A549 (cell line): ENCODE results near the gene EGFL7. TPM values are rescaled to one million over a fixed set of nuclear protein-coding genes. Genes with fewer than 3 reads are reported as not detected.
A peak's percentile ranks its signal among the peaks of the same experiment; 100 is the strongest.

Source experiments
- ATAC-seq, 2 experiments: fragments of 200-7000 bp in 1 of 2; fragments of >200 bp in 1 of 2; cut with Nextera tagmentation in 1 of 2; cut with Tn5 transposase in 1 of 2; 3 replicates each; pipeline versions ENCODE4 v1.8.0 to v1.9.1; 2018 to 2020; ENCODE audit warnings: mild to moderate bottlenecking in 1 of 2, moderate library complexity in 1 of 2
- CTCF ChIA-PET: fragments of 300-600 bp; sonication (Branson Sonifier 250); formaldehyde crosslinking; extraction: SDS; loops from one replicate; lab custom pipeline; 2021; ENCODE audit warnings: antibody characterized with exemption, inconsistent platforms; lab: Yijun Ruan, JAX
- POLR2A ChIA-PET: fragments of 350-600 bp; formaldehyde crosslinking; extraction: SDS; loops from one replicate; lab custom pipeline; 2021; ENCODE audit warnings: antibody characterized with exemption, inconsistent platforms; lab: Yijun Ruan, JAX
- DNase-seq, 2 experiments: peaks; one replicate each; pipeline versions ENCODE4 v3.0.0 to v3.0.0-alpha.2; 2011 to 2016; ENCODE audit warnings: low read depth in 1 of 2, low spot score in 1 of 2
- FAIRE-seq: peaks from 2 replicates; lab custom pipeline; 2011; peaks lifted over from hg19 to GRCh38; lab: Jason Lieb, UNC
- H3K27ac ChIP-seq, 2 experiments: fragments of >200 bp; sonication (Bioruptor Twin); formaldehyde crosslinking; 3 replicates each; pipeline ENCODE4 v1.5.1; 2016 to 2017
- H3K4me1 ChIP-seq: fragments of >200 bp; sonication (Bioruptor Twin); formaldehyde crosslinking; 3 replicates; pipeline ENCODE4 v1.6.1; 2016
- H3K4me2 ChIP-seq: fragments of >200 bp; sonication (Bioruptor Twin); formaldehyde crosslinking; 3 replicates; pipeline ENCODE4 v1.6.1; 2016
- H3K4me3 ChIP-seq: fragments of >200 bp; sonication (Bioruptor Twin); formaldehyde crosslinking; 3 replicates; pipeline ENCODE4 v1.5.1; 2016
- H3K9me3 ChIP-seq: fragments of >200 bp; sonication (Bioruptor Twin); formaldehyde crosslinking; 3 replicates; pipeline ENCODE4 v1.6.1; 2016
- CBX8 ChIP-seq: fragments of 200-600 bp; sonication (generic); IDR thresholded peaks from 2 replicates; pipeline ENCODE4 v1.6.1; 2016
- CEBPB ChIP-seq, 2 experiments: fragments of >200 bp in 1 of 2; sonication (Bioruptor Twin) in 1 of 2; formaldehyde crosslinking in 1 of 2; IDR thresholded peaks; 2 replicates each; pipeline ENCODE4 v1.6.1; 2012 to 2016
- FOSL2 ChIP-seq, 2 experiments: fragments of 450-650 bp in 1 of 2; fragments of >200 bp in 1 of 2; sonication (Bioruptor Twin) in 1 of 2; formaldehyde crosslinking; IDR thresholded peaks; 2 replicates each; pipeline versions ENCODE4 v1.5.0 to v1.6.1; 2016 to 2020; ENCODE audit warnings: mild to moderate bottlenecking in 1 of 2, moderate library complexity in 1 of 2
- FOXS1 ChIP-seq: fragments of 250-450 bp; sonication (Bioruptor Pico); IDR thresholded peaks from 2 replicates; pipeline ENCODE4 v1.5.0; 2020; ENCODE audit warnings: mild to moderate bottlenecking, moderate library complexity
- HDAC2 ChIP-seq: fragments of 200-600 bp; sonication (generic); IDR thresholded peaks from 2 replicates; pipeline ENCODE4 v1.6.1; 2016
- MYC ChIP-seq: IDR thresholded peaks from 2 replicates; pipeline ENCODE4 v1.6.1; 2012; ENCODE audit warnings: mild to moderate bottlenecking, inconsistent platforms, low read length, improper control_type of control experiment, borderline replicate concordance
- PHF8 ChIP-seq: fragments of 200-600 bp; sonication (generic); IDR thresholded peaks from 2 replicates; pipeline ENCODE4 v1.6.1; 2016; ENCODE audit warnings: low read depth, mild to moderate bottlenecking, antibody characterized with exemption, moderate library complexity, borderline replicate concordance
- POLR2A ChIP-seq: IDR thresholded peaks from 2 replicates; pipeline ENCODE4 v1.6.1; 2012; ENCODE audit warnings: mild to moderate bottlenecking, low read length
- POLR2AphosphoS2 ChIP-seq: conservative IDR thresholded peaks from 2 replicates; pipeline ENCODE4 v1.6.1; 2012; ENCODE audit warnings: low read length, improper control_type of control experiment, inconsistent platforms
- RARB ChIP-seq: fragments of 250-450 bp; sonication (Bioruptor Pico); IDR thresholded peaks from 2 replicates; pipeline ENCODE4 v1.8.0; 2021; ENCODE audit warnings: mild to moderate bottlenecking, moderate library complexity
- TP53 ChIP-seq: fragments of 250-450 bp; sonication (Bioruptor Pico); IDR thresholded peaks from 2 replicates; pipeline ENCODE4 v1.5.0; 2021; ENCODE audit warnings: mild to moderate bottlenecking, moderate library complexity
- ZC3H11A ChIP-seq: fragments of 450-650 bp; IDR thresholded peaks from 2 replicates; pipeline ENCODE4 v1.6.1; 2014; ENCODE audit warnings: antibody characterized with exemption, mild to moderate bottlenecking
- ZNF302 ChIP-seq: fragments of 250-450 bp; sonication (Bioruptor Pico); IDR thresholded peaks from 2 replicates; pipeline ENCODE4 v1.9.0; 2021; ENCODE audit warnings: inconsistent platforms, mild to moderate bottlenecking, moderate library complexity
- WGBS: methylation state at CpG from one replicate; pipeline ENCODE4 v1.1.6; 2017; ENCODE audit errors: missing lambda C conversion rate; 5-methylcytosine and 5-hydroxymethylcytosine counted together
- polyA plus RNA-seq, 4 experiments: library from polyadenylated mRNA; depleted of rRNA in 3 of 4; stranded (reverse); fragments of >200 nt; fragmentation: RNase III in 1 of 4; extraction: RNeasy Plus Mini Kit Qiagen cat#74134 plus additional on column Dnase treatment in 1 of 4; gene quantifications; 2 replicates in 3 of 4; 3 replicates in 1 of 4; pipeline ENCODE4 v1.2.3, GENCODE V29; 2011 to 2017
- TF ChIP-seq, protein P1 (sequence below): fragments of 250-450 bp; sonication (Bioruptor Pico); IDR thresholded peaks from 2 replicates; pipeline ENCODE4 v1.5.0; 2021; ENCODE audit warnings: mild to moderate bottlenecking, moderate library complexity, borderline replicate concordance
- TF ChIP-seq, protein P2 (sequence below): IDR thresholded peaks from 2 replicates; pipeline ENCODE4 v1.6.1; 2012
- TF ChIP-seq, protein P3 (sequence below): fragments of >200 bp; sonication (Bioruptor Twin); formaldehyde crosslinking; IDR thresholded peaks from 2 replicates; pipeline ENCODE4 v1.6.1; 2016
- TF ChIP-seq, protein P4 (sequence below): fragments of >200 bp; sonication (Bioruptor Twin); formaldehyde crosslinking; IDR thresholded peaks from 3 replicates; pipeline ENCODE4 v1.6.1; 2016

EGFL7 gene
- polyA plus RNA-seq, 2 of the 4 experiments (the other 2 are of a cell fraction): 19.9 to 34.4 TPM

DNA sequence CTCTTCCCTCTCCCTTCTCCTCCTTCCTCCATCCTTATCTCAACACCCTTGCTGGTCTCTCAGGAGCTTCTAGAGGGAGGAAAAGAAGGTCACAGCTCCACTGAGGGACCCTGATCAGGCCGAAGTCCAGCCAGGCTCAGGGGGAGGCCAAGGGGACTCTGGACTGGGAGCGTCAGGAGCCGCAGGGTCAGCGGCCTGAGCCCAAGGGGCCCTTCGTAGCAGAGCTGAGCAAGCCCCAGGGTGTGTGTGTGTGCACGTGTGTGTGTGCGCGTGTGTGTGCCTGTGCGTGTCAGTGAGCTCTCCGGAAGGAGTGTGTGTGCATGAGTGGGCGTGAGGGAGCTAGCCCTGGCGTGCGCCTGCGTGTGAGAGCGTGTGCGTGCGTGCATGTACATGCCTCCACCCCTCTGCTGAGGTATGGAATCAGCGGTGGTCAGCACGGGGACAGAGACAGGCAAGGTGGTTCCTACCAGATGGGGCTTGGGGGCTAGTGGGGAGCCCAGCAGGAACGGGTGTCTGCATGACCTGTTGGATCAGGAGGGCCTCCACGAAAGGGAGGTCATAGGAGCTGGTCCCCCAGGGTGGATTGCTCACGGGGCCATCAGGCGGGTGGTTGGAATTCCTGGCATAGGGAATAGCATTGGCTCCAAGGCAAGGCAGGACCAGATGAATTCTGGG, 34.6 kb downstream of the EGFL7 start:
- TF ChIP-seq TP53 (CRISPR knock-in tag) (no peak), ZNF302 (no peak), MYC (no peak), POLR2AphosphoS2 (no peak), FOXS1 (CRISPR knock-in tag) (no peak), RARB (CRISPR knock-in tag) (no peak), PHF8 (no peak), POLR2A (0 out of 2 replicates have a peak, but pooled peaks have one; percentile 12), FOSL2 (IDR thresholded peaks at IDR 0.05) (no peak), FOSL2 (CRISPR knock-in tag; IDR thresholded peaks at IDR 0.05) (no peak), CBX8 (no peak), HDAC2 (no peak)
- TF ChIP-seq, protein P1, sequence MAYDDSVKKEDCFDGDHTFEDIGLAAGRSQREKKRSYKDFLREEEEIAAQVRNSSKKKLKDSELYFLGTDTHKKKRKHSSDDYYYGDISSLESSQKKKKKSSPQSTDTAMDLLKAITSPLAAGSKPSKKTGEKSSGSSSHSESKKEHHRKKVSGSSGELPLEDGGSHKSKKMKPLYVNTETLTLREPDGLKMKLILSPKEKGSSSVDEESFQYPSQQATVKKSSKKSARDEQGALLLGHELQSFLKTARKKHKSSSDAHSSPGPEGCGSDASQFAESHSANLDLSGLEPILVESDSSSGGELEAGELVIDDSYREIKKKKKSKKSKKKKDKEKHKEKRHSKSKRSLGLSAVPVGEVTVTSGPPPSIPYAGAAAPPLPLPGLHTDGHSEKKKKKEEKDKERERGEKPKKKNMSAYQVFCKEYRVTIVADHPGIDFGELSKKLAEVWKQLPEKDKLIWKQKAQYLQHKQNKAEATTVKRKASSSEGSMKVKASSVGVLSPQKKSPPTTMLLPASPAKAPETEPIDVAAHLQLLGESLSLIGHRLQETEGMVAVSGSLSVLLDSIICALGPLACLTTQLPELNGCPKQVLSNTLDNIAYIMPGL (CRISPR knock-in tag): no peak
- TF ChIP-seq, protein P2, sequence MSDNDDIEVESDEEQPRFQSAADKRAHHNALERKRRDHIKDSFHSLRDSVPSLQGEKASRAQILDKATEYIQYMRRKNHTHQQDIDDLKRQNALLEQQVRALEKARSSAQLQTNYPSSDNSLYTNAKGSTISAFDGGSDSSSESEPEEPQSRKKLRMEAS: peak; percentile 50; the same call in 1 of the 2 replicates
- TF ChIP-seq, protein P3, sequence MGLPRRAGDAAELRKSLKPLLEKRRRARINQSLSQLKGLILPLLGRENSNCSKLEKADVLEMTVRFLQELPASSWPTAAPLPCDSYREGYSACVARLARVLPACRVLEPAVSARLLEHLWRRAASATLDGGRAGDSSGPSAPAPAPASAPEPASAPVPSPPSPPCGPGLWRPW: no peak
- TF ChIP-seq, protein P4, sequence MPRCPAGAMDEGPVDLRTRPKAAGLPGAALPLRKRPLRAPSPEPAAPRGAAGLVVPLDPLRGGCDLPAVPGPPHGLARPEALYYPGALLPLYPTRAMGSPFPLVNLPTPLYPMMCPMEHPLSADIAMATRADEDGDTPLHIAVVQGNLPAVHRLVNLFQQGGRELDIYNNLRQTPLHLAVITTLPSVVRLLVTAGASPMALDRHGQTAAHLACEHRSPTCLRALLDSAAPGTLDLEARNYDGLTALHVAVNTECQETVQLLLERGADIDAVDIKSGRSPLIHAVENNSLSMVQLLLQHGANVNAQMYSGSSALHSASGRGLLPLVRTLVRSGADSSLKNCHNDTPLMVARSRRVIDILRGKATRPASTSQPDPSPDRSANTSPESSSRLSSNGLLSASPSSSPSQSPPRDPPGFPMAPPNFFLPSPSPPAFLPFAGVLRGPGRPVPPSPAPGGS: no peak
- ATAC-seq: no peak
- H3K4me2 ChIP-seq: peak overlapping the region; percentile 79
- DNase-seq: peak in 1 of 2 experiments; percentile 39
- WGBS: 38% methylated on average over 21 of the region's 23 CpGs
- H3K4me3 ChIP-seq: peak overlapping the region; percentile 22; the same call in 1 of the 3 replicates
- POLR2A ChIA-PET: no interaction called here
- CTCF ChIA-PET: interaction anchor here (0.6 to 8.5 kb wide), 11 partner anchors 9 to 335 kb away, joined by 3 to 113 read pairs (median 3); no protein-coding TSS in a partner anchor
- FAIRE-seq: no peak
- peak overlapping the region; percentile 68 to 87 for H3K27ac ChIP-seq
- peaks cover 63% of the 10 kb centered on the region for H3K4me1 ChIP-seq
- H3K9me3 ChIP-seq: no peaks in the 10 kb centered on the region

DNA sequence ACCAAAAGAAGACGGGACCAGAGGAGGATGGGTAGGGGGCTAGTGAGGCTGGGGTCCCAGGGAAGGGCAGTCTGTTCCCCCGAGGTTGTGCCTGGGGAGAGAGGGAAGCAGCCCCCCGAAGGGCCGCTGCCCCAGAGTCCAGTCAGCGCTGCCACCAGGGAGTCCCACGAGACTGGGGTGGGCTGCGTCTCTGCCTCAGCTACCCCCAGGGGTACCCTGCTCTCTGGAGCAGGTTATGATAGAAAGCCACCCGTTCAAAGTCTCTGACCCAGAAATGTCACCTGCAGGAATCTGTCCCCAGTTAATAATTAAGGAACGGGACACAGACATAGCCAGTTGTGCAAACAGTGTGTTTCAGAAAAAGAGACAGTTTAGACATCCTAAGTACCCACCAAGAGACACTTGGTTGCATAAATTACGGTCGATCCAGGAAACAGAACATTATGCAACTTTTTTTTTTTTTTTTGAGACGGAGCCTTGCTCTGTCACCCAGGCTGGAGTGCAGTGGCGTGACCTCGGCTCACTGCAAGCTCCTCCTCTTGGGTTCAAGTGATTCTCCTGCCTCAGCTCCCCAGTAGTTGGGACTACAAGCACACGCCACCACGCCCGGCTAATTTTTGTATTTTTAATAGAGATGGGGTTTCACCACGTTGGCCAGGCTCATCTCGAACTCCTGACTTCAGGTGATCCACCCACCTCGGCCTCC, 35.3 kb downstream of the EGFL7 start:
- Histone ChIP-seq H3K4me3 (peak overlapping the region; percentile 22; the same call in 2 of the 3 replicates), H3K4me1 (peaks cover 56% of the 10 kb centered on the region), H3K9me3 (no peaks in the 10 kb centered on the region), H3K4me2 (peak overlapping the region; percentile 79), H3K27ac (peak overlapping the region; percentile 68 to 87)
- ATAC-seq (no peak), FAIRE-seq (no peak), DNase-seq (no peak)
- WGBS: 31% methylated on average over 20 of the region's 20 CpGs
- ChIA-PET CTCF (interaction anchor here (0.7 to 8.5 kb wide), 9 partner anchors 9 to 277 kb away, joined by 3 to 113 read pairs (median 5); no protein-coding TSS in a partner anchor), POLR2A (interaction anchor here (1.9 kb wide), 1 partner anchor 30 kb away, joined by 4 read pairs; no protein-coding TSS in a partner anchor)
- TF ChIP-seq ZC3H11A (no peak), CEBPB (IDR thresholded peaks at IDR 0.05) (peak; percentile 56 to 73; a peak in 3 of 4 replicates)
